GM23338 (cell line): ENCODE results near the gene SLC4A3. TPM values are rescaled to one million over a fixed set of nuclear protein-coding genes. Genes with fewer than 3 reads are reported as not detected.

Experiments
- ATAC-seq: fragments of 200-7000 bp; cut with Tn5 transposase; 3 replicates; pipeline ENCODE4 v1.9.1; 2020
- DNase-seq: peaks from one replicate; pipeline ENCODE4 v3.0.0-alpha.2; 2015; ENCODE audit warnings: low spot score
- H2AFZ ChIP-seq: fragments of 200-600 bp; sonication (generic); 2 replicates; pipeline ENCODE4 v1.8.0; 2016; ENCODE audit warnings: antibody characterized with exemption, mild to moderate bottlenecking, moderate library complexity
- H3F3A ChIP-seq: fragments of 200-600 bp; sonication (generic); replicated peaks from 2 replicates; pipeline ENCODE4 v1.8.0; 2017; ENCODE audit warnings: antibody characterized with exemption, mixed run types, low read depth
- H3K27ac ChIP-seq: fragments of 200-600 bp; sonication (generic); 2 replicates; pipeline ENCODE4 v1.6.1; 2016; ENCODE audit warnings: low read depth
- H3K27me3 ChIP-seq: fragments of 200-600 bp; sonication (generic); 2 replicates; pipeline ENCODE4 v1.8.0; 2016; ENCODE audit warnings: mild to moderate bottlenecking, mixed run types, moderate library complexity; ENCODE audit not compliant: insufficient read depth
- H3K36me3 ChIP-seq: fragments of 200-600 bp; sonication (generic); 2 replicates; pipeline ENCODE4 v1.8.0; 2016; ENCODE audit warnings: mild to moderate bottlenecking; ENCODE audit not compliant: insufficient read depth
- H3K4me1 ChIP-seq: fragments of 200-600 bp; sonication (generic); 2 replicates; pipeline ENCODE4 v1.8.0; 2016; ENCODE audit warnings: mild to moderate bottlenecking, moderate library complexity; ENCODE audit not compliant: insufficient read depth
- H3K4me2 ChIP-seq: fragments of 200-600 bp; sonication (generic); 2 replicates; pipeline ENCODE4 v1.7.1; 2017; ENCODE audit warnings: mixed run types
- H3K4me3 ChIP-seq: fragments of 200-600 bp; sonication (generic); 2 replicates; pipeline ENCODE4 v1.6.1; 2016; ENCODE audit warnings: mixed run types
- H3K79me2 ChIP-seq: fragments of 200-600 bp; sonication (generic); replicated peaks from 2 replicates; pipeline ENCODE4 v1.8.0; 2017; ENCODE audit warnings: mild to moderate bottlenecking; ENCODE audit not compliant: insufficient read depth
- H3K9me2 ChIP-seq: fragments of 200-600 bp; sonication (generic); 2 replicates; pipeline ENCODE4 v1.8.0; 2017; ENCODE audit not compliant: insufficient read depth
- H4K20me1 ChIP-seq: fragments of 200-600 bp; sonication (generic); replicated peaks from 2 replicates; pipeline ENCODE4 v1.8.0; 2017; ENCODE audit warnings: mild to moderate bottlenecking; ENCODE audit not compliant: insufficient read depth
- H3K27ac Mint-ChIP-seq: 2 replicates; pipeline ENCODE4 v1.8.0; 2020; ENCODE audit warnings: inconsistent platforms, mild to moderate bottlenecking, moderate library complexity, mixed read lengths
- H3K27me3 Mint-ChIP-seq: 3 replicates; pipeline ENCODE4 v1.8.0; 2022; ENCODE audit warnings: low read depth, mild to moderate bottlenecking, moderate library complexity, mixed read lengths, inconsistent platforms; ENCODE audit not compliant: insufficient read depth, poor library complexity
- H3K36me3 Mint-ChIP-seq: 3 replicates; pipeline ENCODE4 v1.8.0; 2021; ENCODE audit warnings: low read depth, mild to moderate bottlenecking, inconsistent platforms, moderate library complexity, mixed read lengths
- H3K4me1 Mint-ChIP-seq: 3 replicates; pipeline ENCODE4 v1.8.0; 2020; ENCODE audit warnings: mild to moderate bottlenecking, inconsistent platforms, mixed read lengths
- H3K4me3 Mint-ChIP-seq: 3 replicates; pipeline ENCODE4 v1.8.0; 2021; ENCODE audit warnings: moderate library complexity, mild to moderate bottlenecking, inconsistent platforms, mixed read lengths
- H3K9me3 Mint-ChIP-seq: 3 replicates; pipeline ENCODE4 v1.8.0; 2020; ENCODE audit warnings: moderate library complexity, mild to moderate bottlenecking, inconsistent platforms, mixed read lengths
- CREB1 ChIP-seq: fragments of 250-450 bp; sonication (Bioruptor Pico); IDR thresholded peaks from 2 replicates; pipeline ENCODE4 v1.5.0; 2020; ENCODE audit warnings: low read depth, mild to moderate bottlenecking, moderate library complexity
- CTCF ChIP-seq, 2 experiments: fragments of 200-600 bp in 1 of 2; sonication (generic) in 1 of 2; conservative IDR thresholded peaks; 2 replicates each; pipeline versions ENCODE4 v1.5.1 to v1.6.1; 2016 to 2017; ENCODE audit warnings: antibody characterized with exemption in 2 of 2, low read depth in 2 of 2, mild to moderate bottlenecking in 2 of 2, moderate library complexity in 1 of 2
- ETS1 ChIP-seq: IDR thresholded peaks from 2 replicates; pipeline ENCODE4 v1.6.1; 2016; ENCODE audit warnings: antibody characterized with exemption
- EZH2phosphoT487 ChIP-seq: fragments of 200-600 bp; sonication (generic); IDR thresholded peaks from one replicate; pipeline ENCODE4 v1.8.1; 2018; ENCODE audit warnings: antibody characterized with exemption; ENCODE audit not compliant: unreplicated experiment
- NANOG ChIP-seq: IDR thresholded peaks from 2 replicates; pipeline ENCODE4 v1.6.1; 2016; ENCODE audit warnings: antibody characterized with exemption, borderline replicate concordance
- POLR2AphosphoS5 ChIP-seq: IDR thresholded peaks from 2 replicates; pipeline ENCODE4 v1.6.1; 2016; ENCODE audit warnings: antibody characterized with exemption, low read depth
- REST ChIP-seq: IDR thresholded peaks from one replicate; pipeline ENCODE4 v1.6.1; 2018; ENCODE audit warnings: antibody characterized with exemption; ENCODE audit not compliant: unreplicated experiment
- ZNF114 ChIP-seq: fragments of 250-450 bp; sonication (Bioruptor Pico); IDR thresholded peaks from 2 replicates; pipeline ENCODE4 v1.5.0; 2020; ENCODE audit warnings: mild to moderate bottlenecking, moderate library complexity
- ZNF331 ChIP-seq: fragments of 250-450 bp; sonication (Bioruptor Pico); IDR thresholded peaks from 2 replicates; pipeline ENCODE4 v1.5.0; 2020; ENCODE audit warnings: low read depth, mild to moderate bottlenecking, moderate library complexity
- polyA plus RNA-seq: library from polyadenylated mRNA; unstranded; fragments of >200 nt; fragmentation: Nextera tagmentation; extraction: Ambion mirVana; gene quantifications from 2 replicates; pipeline ENCODE4 v1.2.1, GENCODE V29; 2016
- total RNA-seq: library from RNA; depleted of rRNA; stranded (reverse); fragments of >200 nt; shearing (Covaris generic); gene quantifications from 2 replicates; pipeline ENCODE4 v1.2.3, GENCODE V29; 2014

The SLC4A3 gene
- total and polyA plus RNA-seq, 2 experiments from 2014 or later: 3.6 to 6.8 TPM

- TF ChIP-seq REST: no peak
Measured at GRCh38 chr2:219603771-219604170, 23.7 kb upstream of the SLC4A3 start (continued).

- Histone ChIP-seq H3K9me2 (no peaks in the 10 kb centered on the region), H4K20me1 (no peaks in the 10 kb centered on the region), H3K79me2 (no peaks in the 10 kb centered on the region), H3F3A (0 out of 2 replicates have a peak, but pooled peaks cover under 1% of the 10 kb centered on the region), H3K4me2 (no peak overlapping the region), H3K4me1 (no peaks in the 10 kb centered on the region), H3K27ac (no peak overlapping the region), H3K4me3 (no peak overlapping the region), H3K27me3 (no peaks in the 10 kb centered on the region), H3K36me3 (no peaks in the 10 kb centered on the region), H2AFZ (no peak overlapping the region)
- DNase-seq: no peak
- Mint-ChIP-seq H3K4me1 (peaks cover 3% of the 10 kb centered on the region; the same call in 1 of the 3 replicates), H3K4me3 (no peak overlapping the region), H3K27ac (no peak overlapping the region; the same call in 1 of the 2 replicates), H3K36me3 (peaks cover 32% of the 10 kb centered on the region; the same call in 2 of the 3 replicates), H3K27me3 (peaks cover 14% of the 10 kb centered on the region), H3K9me3 (no peaks in the 10 kb centered on the region)
- ATAC-seq: no peak
- TF ChIP-seq POLR2AphosphoS5 (no peak), CTCF (conservative IDR thresholded peaks at IDR 0.05; ENCODE audit: low read depth in 2 of 2) (peak in 1 of 2 experiments; percentile 26; a peak in 2 of 4 replicates)
Measured at GRCh38 chr2:219605607-219605954, 21.8 kb upstream of the SLC4A3 start.

GRCh38 chr2:219607931-219608330, 19.5 kb upstream of the SLC4A3 start:
- Mint-ChIP-seq H3K9me3 (no peaks in the 10 kb centered on the region), H3K4me1 (peaks cover 5% of the 10 kb centered on the region; the same call in 2 of the 3 replicates), H3K27ac (no peak overlapping the region), H3K27me3 (peaks cover 17% of the 10 kb centered on the region), H3K4me3 (no peak overlapping the region), H3K36me3 (peaks cover 33% of the 10 kb centered on the region; the same call in 1 of the 3 replicates)
- Histone ChIP-seq H2AFZ (no peak overlapping the region), H3K4me3 (no peak overlapping the region), H3K4me1 (no peaks in the 10 kb centered on the region), H3K27me3 (no peaks in the 10 kb centered on the region), H3K79me2 (no peaks in the 10 kb centered on the region), H3K27ac (no peak overlapping the region), H3K9me2 (no peaks in the 10 kb centered on the region), H3K36me3 (no peaks in the 10 kb centered on the region), H4K20me1 (no peaks in the 10 kb centered on the region), H3F3A (0 out of 2 replicates have a peak, but pooled peaks cover 3% of the 10 kb centered on the region), H3K4me2 (no peak overlapping the region)
- no peak; the same call in 2 of the 3 replicates for ATAC-seq
- no peak for DNase-seq
- TF ChIP-seq EZH2phosphoT487 (no peak), ZNF114 (no peak), NANOG (no peak), ZNF331 (CRISPR knock-in tag) (no peak), CTCF (conservative IDR thresholded peaks at IDR 0.05; ENCODE audit: low read depth in 2 of 2) (no peak), CREB1 (CRISPR knock-in tag) (no peak), POLR2AphosphoS5 (no peak), ETS1 (no peak)
